K562 (cell line): ENCODE measurements around the gene ELP5. TPM values are rescaled to one million over a fixed set of nuclear protein-coding genes. Genes with fewer than 3 reads are reported as not detected.
A peak's percentile ranks its signal among the peaks of the same experiment; 100 is the strongest.

Source experiments
- ATAC-seq: fragments of 200-7000 bp; cut with Tn5 transposase; 3 replicates; pipeline ENCODE4 v1.9.1; 2020; ENCODE audit warnings: moderate library complexity
- BruUV-seq: library from RNA; stranded (reverse); fragments of 400-500 nt; replicated peaks from 2 replicates; lab custom pipeline; 2021; lab: Mats Ljungman, UMichigan
- CTCF ChIA-PET: fragments of 300-600 bp; formaldehyde crosslinking; extraction: SDS; loops from one replicate; lab custom pipeline; 2021; ENCODE audit warnings: low intra/inter-chr PET ratio; lab: Yijun Ruan, JAX
- POLR2A ChIA-PET: fragments of 300-600, 350-650 bp; sonication (Branson Sonifier 250); formaldehyde crosslinking; extraction: SDS; loops from one replicate; lab custom pipeline; 2021; ENCODE audit warnings: antibody characterized with exemption, inconsistent platforms; lab: Yijun Ruan, JAX
- DNase-seq, 4 experiments: peaks; one replicate each; pipeline versions ENCODE4 v3.0.0 to v3.0.0-alpha.2; 2011 to 2018; ENCODE audit warnings: low spot score in 3 of 4, mixed read lengths in 3 of 4; ENCODE audit errors: extremely low read depth in 1 of 4
- FAIRE-seq: peaks from 2 replicates; lab custom pipeline; 2011; peaks lifted over from hg19 to GRCh38; lab: Jason Lieb, UNC
- H2AFZ ChIP-seq: 2 replicates; pipeline ENCODE4 v1.6.0; 2011; ENCODE audit warnings: low read depth, low read length, control low read depth, inconsistent platforms
- H3K27ac ChIP-seq: fragments of 200-600 bp; 3 replicates; pipeline ENCODE4 v1.8.0; 2011; ENCODE audit warnings: low read depth, mild to moderate bottlenecking, control low read depth, inconsistent platforms, low read length, moderate library complexity, mixed read lengths; ENCODE audit errors: extremely low read depth
- H3K27me3 ChIP-seq, 2 experiments: fragments of 300-600 bp in 1 of 2; 2 replicates in 1 of 2; 3 replicates in 1 of 2; pipeline versions ENCODE4 v1.6.0 to v1.8.0; 2011; ENCODE audit warnings: inconsistent platforms in 2 of 2, low read length in 2 of 2, mild to moderate bottlenecking in 1 of 2, mixed read lengths in 1 of 2, moderate library complexity in 1 of 2; ENCODE audit not compliant: control insufficient read depth in 2 of 2, insufficient read depth in 2 of 2
- H3K36me3 ChIP-seq: fragments of 300-600 bp; 3 replicates; pipeline ENCODE4 v1.8.0; 2011; ENCODE audit warnings: mild to moderate bottlenecking, low read length, inconsistent platforms; ENCODE audit not compliant: control insufficient read depth, insufficient read depth
- H3K4me1 ChIP-seq, 2 experiments: fragments of 200-600 bp in 1 of 2; replicated peaks in 1 of 2; 2 replicates in 1 of 2; 3 replicates in 1 of 2; pipeline versions ENCODE4 v1.5.1 to v1.8.0; 2011; ENCODE audit warnings: inconsistent platforms in 2 of 2, low read length in 2 of 2, mild to moderate bottlenecking in 1 of 2, mixed read lengths in 1 of 2, moderate library complexity in 1 of 2; ENCODE audit not compliant: control insufficient read depth in 2 of 2, insufficient read depth in 2 of 2
- H3K4me2 ChIP-seq: 2 replicates; pipeline ENCODE4 v1.6.1; 2011; ENCODE audit warnings: low read length, control low read depth, inconsistent platforms, mixed read lengths; ENCODE audit not compliant: insufficient read depth
- H3K4me3 ChIP-seq: fragments of 200-600 bp; sonication (generic), shearing (Covaris generic); 2 replicates; pipeline ENCODE4 v1.5.1; 2016; ENCODE audit warnings: control low read depth, inconsistent platforms
- H3K79me2 ChIP-seq: fragments of 200-600 bp; 3 replicates; pipeline ENCODE4 v1.8.0; 2011; ENCODE audit warnings: low read length, inconsistent platforms; ENCODE audit not compliant: control insufficient read depth, insufficient read depth
- H3K9ac ChIP-seq, 2 experiments: 2 replicates each; pipeline versions ENCODE4 v1.6.0 to v1.6.1; 2011; ENCODE audit warnings: low read depth in 2 of 2, low read length in 2 of 2, control low read depth in 1 of 2, inconsistent platforms in 1 of 2, mild to moderate bottlenecking in 1 of 2, mixed read lengths in 1 of 2; ENCODE audit not compliant: insufficient read depth in 1 of 2
- H3K9me1 ChIP-seq: one replicate; pipeline ENCODE4 v1.6.0; 2011; ENCODE audit warnings: inconsistent platforms, mild to moderate bottlenecking, low read length, moderate library complexity; ENCODE audit not compliant: control insufficient read depth, insufficient read depth
- H3K9me3 ChIP-seq: replicated peaks from 2 replicates; pipeline ENCODE4 v1.5.1; 2011; ENCODE audit warnings: low read depth, low read length, inconsistent platforms; ENCODE audit not compliant: control insufficient read depth, insufficient read depth
- H4K20me1 ChIP-seq: replicated peaks from 2 replicates; pipeline ENCODE4 v1.6.1; 2011; ENCODE audit warnings: low read length, inconsistent platforms, mixed read lengths; ENCODE audit not compliant: control insufficient read depth, insufficient read depth
- CBFA2T2 ChIP-seq: fragments of 450-650 bp; conservative IDR thresholded peaks from 2 replicates; pipeline ENCODE4 v1.6.1; 2017; ENCODE audit warnings: mild to moderate bottlenecking
- FOXP1 ChIP-seq: sonication (generic); formaldehyde crosslinking; IDR thresholded peaks from 2 replicates; pipeline ENCODE4 v1.8.0; 2022; ENCODE audit warnings: mild to moderate bottlenecking, missing genetic modification reagents
- HLTF ChIP-seq: fragments of 450-650 bp; IDR thresholded peaks from 2 replicates; pipeline ENCODE4 v1.6.1; 2016
- MTF1 ChIP-seq: fragments of 250-450 bp; sonication (Bioruptor Pico); IDR thresholded peaks from 2 replicates; pipeline ENCODE4 v1.9.0; 2021; ENCODE audit warnings: moderate library complexity, mild to moderate bottlenecking, inconsistent platforms, borderline replicate concordance
- PML ChIP-seq: IDR thresholded peaks from 2 replicates; pipeline ENCODE4 v1.6.1; 2012; ENCODE audit warnings: low read length, inconsistent platforms
- POLR2G ChIP-seq: fragments of 200-400 bp; formaldehyde crosslinking; IDR thresholded peaks from 2 replicates; pipeline ENCODE4 v1.6.1; 2017; ENCODE audit warnings: low read depth, mild to moderate bottlenecking, antibody characterized with exemption, low read length, moderate library complexity
- SAP30 ChIP-seq: fragments of 200-600 bp; sonication (generic); IDR thresholded peaks from 2 replicates; pipeline ENCODE4 v1.6.1; 2012; ENCODE audit warnings: borderline replicate concordance, low read depth, mild to moderate bottlenecking, moderate library complexity, low read length, control low read depth, inconsistent platforms; ENCODE audit not compliant: insufficient read depth, poor library complexity, severe bottlenecking
- STAT6 ChIP-seq: sonication (generic); formaldehyde crosslinking; IDR thresholded peaks from 2 replicates; pipeline ENCODE4 v1.8.1; 2023; ENCODE audit warnings: mild to moderate bottlenecking, missing genetic modification reagents
- TAF9B ChIP-seq: fragments of 450-650 bp; IDR thresholded peaks from 2 replicates; pipeline ENCODE4 v1.6.1; 2018; ENCODE audit warnings: mild to moderate bottlenecking; ENCODE audit not compliant: partially characterized antibody
- ZBTB5 ChIP-seq: fragments of 450-650 bp; IDR thresholded peaks from 2 replicates; pipeline ENCODE4 v1.6.1; 2017; ENCODE audit warnings: antibody characterized with exemption
- ZHX1 ChIP-seq: fragments of 150-350 bp; conservative IDR thresholded peaks from 2 replicates; pipeline ENCODE4 v1.6.1; 2014; ENCODE audit warnings: low read length
- ZNF239 ChIP-seq: fragments of 250-450 bp; sonication (Bioruptor Pico); IDR thresholded peaks from 2 replicates; pipeline ENCODE4 v1.4.0; 2020; ENCODE audit warnings: mild to moderate bottlenecking
- WGBS: fragments of 100-300 bp; shearing (Covaris generic); methylation state at CpG from one replicate; pipeline ENCODE4 v1.1.6; 2016; ENCODE audit warnings: low coverage, mixed read lengths; ENCODE audit not compliant: insufficient coverage; ENCODE audit errors: missing lambda C conversion rate; 5-methylcytosine and 5-hydroxymethylcytosine counted together
- in situ Hi-C: fragments of 300-500 bp; cut with MboI; formaldehyde crosslinking; loops from 4 replicates; pipeline ENCODE4 v1.15.0; 2018; ENCODE audit warnings: inconsistent platforms, mixed read lengths
- intact Hi-C: fragments of 100-400 bp; cut with micrococcal nuclease; formaldehyde crosslinking; loops from 2 replicates; pipeline ENCODE4 v1.14.2; 2022
- polyA plus RNA-seq, 8 experiments: library from polyadenylated mRNA; depleted of rRNA in 4 of 8; stranded (reverse) in 5 of 8; unstranded in 3 of 8; fragments of >200 nt; fragmentation: Nextera tagmentation in 2 of 8; fragmentation: Illumina TruSeq in 1 of 8; extraction: Ambion mirVana in 2 of 8; extraction: Trizol in 1 of 8; gene quantifications; 2 replicates each; pipeline versions ENCODE4 v1.2.1 to v1.2.3, GENCODE V29; 2011 to 2014; ENCODE audit warnings: inconsistent platforms in 1 of 8, missing spikeins in 1 of 8
- total RNA-seq, 7 experiments: library from RNA; depleted of rRNA in 6 of 7; stranded (reverse); fragments of >200 nt in 6 of 7; fragmentation: Illumina TruSeq in 2 of 7; extraction: Trizol in 2 of 7; gene quantifications; 2 replicates each; pipeline versions ENCODE4 v1.2.1 to v1.2.3, GENCODE V29; 2011 to 2021; ENCODE audit warnings: low replicate concordance in 1 of 7

ELP5 gene
- total and polyA plus RNA-seq, 9 of the 15 experiments (the other 6 are each of a cell fraction or from before 2014, with no cell fraction given): 25.7 to 77.9 (median 52.9) TPM

GRCh38 chr17:7262935-7263800 lies 11.2 kb downstream of the ELP5 start:
- peaks cover 10 to 35% of the 10 kb centered on the region in 2 experiments; a peak in 4 of 5 replicates for H3K4me1 ChIP-seq
- H2AFZ ChIP-seq: peak overlapping the region; percentile 97
- H3K27me3 ChIP-seq: no peaks in the 10 kb centered on the region
- ChIA-PET POLR2A (interaction anchor here (0.6 to 1.9 kb wide), 4 partner anchors 9 to 878 kb away, joined by 3 to 8 read pairs (median 4); no protein-coding TSS in a partner anchor), CTCF (no interaction called here)
- DNase-seq (peak; percentile 79 to 88 (median 82)), FAIRE-seq (peak; percentile 93), ATAC-seq (peak; percentile 92)
- peak overlapping the region; percentile 95 for H3K4me2 ChIP-seq
- H3K36me3 ChIP-seq: peaks cover 21% of the 10 kb centered on the region; the same call in 2 of the 3 replicates
- H4K20me1 ChIP-seq: no peaks in the 10 kb centered on the region
- H3K9me1 ChIP-seq: no peaks in the 10 kb centered on the region
- H3K27ac ChIP-seq: peak overlapping the region; percentile 70
- H3K9me3 ChIP-seq: no peaks in the 10 kb centered on the region
- BruUV-seq: no TSS peak
- peak overlapping the region; percentile 63 to 89 for H3K9ac ChIP-seq
- intact Hi-C loops: no loop called here
- WGBS: under 1% methylated on average over 15 of the region's 26 CpGs
- H3K79me2 ChIP-seq: no peaks in the 10 kb centered on the region
- in situ Hi-C loops: no loop called here
- H3K4me3 ChIP-seq: peak overlapping the region; percentile 47
- no peak for TF ChIP-seq STAT6 (CRISPR knock-in tag)
- TF ChIP-seq PML: no peak
- no peak for TF ChIP-seq ZHX1
- TF ChIP-seq ZNF239 (CRISPR knock-in tag): no peak
- TF ChIP-seq FOXP1 (CRISPR knock-in tag): 0 out of 2 replicates have a peak, but pooled peaks have one; percentile 53
- TF ChIP-seq POLR2G: peak; percentile 23; the same call in 1 of the 2 replicates
- TF ChIP-seq SAP30: no peak
- TF ChIP-seq ZBTB5: no peak
- no peak for TF ChIP-seq MTF1 (CRISPR knock-in tag)
- no peak for TF ChIP-seq TAF9B
- no peak; the same call in 1 of the 2 replicates for TF ChIP-seq HLTF
- TF ChIP-seq CBFA2T2: no peak
